GM18519 (cell line): ENCODE results near the gene ARHGDIA.

ENCODE experiments used
- ATAC-seq: cut with Tn5 transposase; IDR thresholded peaks from one replicate; pipeline ENCODE4 v1.9.1; 2021; ENCODE audit warnings: mild to moderate bottlenecking, moderate library complexity; ENCODE audit not compliant: unreplicated experiment, low FRiP score

The ARHGDIA gene

DNA sequence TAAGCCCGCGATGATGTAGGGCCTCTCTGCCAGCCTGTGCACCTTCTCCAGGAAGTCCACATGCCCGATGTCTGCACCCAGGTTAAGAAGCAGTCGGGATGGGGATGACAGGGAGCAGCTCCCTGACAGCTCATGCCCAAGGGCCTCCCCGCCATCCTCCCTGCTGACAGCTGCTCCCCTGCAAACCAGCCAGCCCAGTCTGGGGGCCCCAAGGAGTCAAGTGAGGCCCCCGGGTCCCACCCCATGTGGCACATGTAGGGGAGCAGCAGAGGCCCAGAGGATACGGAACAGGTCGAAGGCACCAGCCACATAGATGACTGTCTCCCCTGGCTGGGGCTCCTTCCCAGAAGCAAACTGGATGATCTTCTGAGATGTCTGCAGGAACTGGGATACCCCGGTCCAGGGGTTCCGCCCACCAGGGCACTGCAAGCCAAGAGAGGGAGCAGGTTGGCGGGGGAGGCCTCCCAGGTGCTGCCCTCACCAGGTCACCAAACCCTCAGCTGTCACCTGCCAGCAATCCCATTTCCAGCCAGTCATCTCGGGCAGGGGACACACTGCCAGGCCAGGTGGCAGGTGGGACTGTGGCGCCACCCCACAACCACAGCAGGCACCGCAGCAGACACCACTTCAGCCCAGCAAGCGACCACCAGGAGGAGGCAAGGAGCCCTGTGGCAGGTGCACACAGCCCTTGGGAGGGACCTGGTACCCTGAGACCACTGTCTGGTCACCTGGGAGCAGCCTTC lies 35.5 kb upstream of the ARHGDIA start:
- no peak for ATAC-seq

DNA sequence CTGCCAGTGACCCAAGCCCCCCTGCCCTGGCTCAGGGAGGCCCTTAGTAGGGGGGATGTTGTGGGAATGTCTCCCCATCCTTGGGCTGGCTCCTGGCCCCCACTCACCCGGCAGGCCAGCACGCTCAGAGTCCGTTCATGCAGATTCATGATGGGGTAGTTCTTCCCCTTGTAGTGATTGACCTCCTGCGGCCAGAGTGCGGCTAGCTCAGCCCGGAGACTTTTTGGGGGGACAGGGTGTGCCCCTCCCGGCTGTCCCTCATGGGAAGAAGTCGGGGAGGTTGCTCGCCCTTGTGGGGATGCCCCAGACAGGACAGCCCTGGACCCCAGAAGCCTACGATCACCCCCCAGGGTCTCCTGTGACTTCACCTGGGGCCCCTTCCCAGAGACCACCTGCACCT lies 34.9 kb upstream of the ARHGDIA start:
- no peak for ATAC-seq

DNA sequence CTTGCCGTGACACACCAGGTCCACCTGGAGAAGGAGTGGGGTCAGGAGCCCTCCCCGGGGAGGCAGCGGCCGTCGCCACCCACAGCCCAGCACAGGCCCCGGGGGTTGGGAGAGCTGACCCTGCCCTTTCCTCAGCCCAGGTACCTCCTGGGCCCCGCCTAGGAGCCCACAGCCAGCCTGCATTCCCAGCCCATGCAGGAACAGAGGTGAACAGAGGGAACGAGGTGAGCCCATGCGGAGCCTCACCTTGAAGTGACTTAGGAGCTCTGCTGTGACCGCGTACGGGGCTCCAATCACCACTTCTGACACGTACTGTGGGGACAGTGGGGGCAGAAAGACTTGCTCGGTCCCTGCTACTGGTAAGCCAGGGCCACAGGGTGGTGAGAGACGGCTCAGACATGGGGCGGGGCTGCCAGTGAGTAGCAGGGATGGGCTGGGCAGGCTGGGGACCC lies 34.3 kb upstream of the ARHGDIA start:
- no peak for ATAC-seq

DNA sequence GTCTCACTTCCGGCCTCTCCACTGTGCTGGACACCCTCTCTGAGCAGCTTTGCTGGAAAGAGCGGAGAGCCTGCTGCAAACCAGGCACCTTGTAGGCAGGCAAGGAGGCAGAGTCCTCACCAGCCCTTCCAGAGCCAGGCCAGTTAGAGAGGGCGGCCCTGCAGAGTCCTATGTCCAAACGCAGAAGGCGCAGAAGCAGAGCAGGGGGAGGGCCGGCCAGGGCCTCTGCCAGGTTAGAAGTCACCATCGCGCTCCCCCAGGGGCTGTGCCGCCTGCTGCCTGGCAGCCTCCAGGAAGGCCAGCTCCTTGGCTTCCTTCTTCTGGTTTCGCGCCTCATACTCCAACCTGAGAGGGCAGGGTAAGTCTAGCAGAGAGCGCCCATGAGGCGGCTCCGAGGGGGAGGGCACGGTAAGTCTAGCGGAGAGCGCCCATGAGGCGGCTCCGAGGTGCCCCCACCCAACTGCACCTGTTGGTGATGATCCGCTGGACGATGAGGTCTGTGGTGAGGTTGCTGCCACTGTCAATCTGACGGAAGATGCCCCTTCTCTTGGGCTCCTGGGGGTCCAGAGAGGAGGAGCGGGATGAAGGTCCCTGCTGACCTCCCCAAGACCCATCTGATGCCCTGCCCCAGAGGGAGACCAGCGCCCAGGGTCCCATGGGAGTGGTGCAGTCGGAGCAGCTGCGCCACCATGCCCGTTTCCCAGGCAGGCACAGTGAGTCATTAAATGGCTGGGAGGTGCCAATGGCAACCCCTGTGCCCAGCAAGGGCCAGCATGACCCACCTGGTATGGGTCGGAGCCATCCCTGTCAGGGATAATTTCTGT lies 33.7 kb upstream of the ARHGDIA start:
- no peak for ATAC-seq

DNA sequence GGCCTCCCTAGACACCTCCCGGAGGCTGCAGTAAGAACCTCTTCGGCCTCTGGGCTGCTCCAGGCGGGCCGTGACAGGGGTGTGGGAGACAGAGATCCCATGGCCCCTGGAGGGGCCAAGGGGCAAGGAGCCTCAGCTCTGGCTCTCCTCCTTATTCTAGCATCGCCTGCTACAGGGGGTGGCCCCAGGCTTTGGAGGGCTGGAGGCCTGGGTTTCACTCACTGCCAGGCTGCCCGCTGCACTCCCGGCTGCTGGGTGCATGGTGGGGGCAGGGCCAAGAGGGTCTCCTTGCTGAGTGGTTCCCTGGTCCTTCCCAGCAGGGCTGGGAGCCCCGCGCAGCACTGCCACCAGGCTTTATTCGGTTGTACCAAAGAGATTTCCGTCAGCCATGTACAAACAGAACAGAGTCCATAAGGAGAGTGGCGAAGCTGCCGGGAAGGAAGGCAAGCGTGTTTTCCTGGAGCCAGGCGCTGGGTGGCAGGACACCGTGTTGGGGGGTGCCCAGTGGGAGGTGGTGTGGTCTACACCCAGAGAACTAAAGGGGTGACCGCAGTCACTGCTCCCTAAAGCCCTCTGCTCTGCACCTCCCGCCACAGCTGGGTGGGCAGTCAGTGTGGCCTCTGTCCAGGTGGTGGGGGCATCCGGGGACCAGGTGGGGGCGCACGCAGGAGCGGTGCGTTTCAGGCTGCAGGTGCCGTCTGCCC lies 32.9 kb upstream of the ARHGDIA start:
- ATAC-seq, result no peak

DNA sequence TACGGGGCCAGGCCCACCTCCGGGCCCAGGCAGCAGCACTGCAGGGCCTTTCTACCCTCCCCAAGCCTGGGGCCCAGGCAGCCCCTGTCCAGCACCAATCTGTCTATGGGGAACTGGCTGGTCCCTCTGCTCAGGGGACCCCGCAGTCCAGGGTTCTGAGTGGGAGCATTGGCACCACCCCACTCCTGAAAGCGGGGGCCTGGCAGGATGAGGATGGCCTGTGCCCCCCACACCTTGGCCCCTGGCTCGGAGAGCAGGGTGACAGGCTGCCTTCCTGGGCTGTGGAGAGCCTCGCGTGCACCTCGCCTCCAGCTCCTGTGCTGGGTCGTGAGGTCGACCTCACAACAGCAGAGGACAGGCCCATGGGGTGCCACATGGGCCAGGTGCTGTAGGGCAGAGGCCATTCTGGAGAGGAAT lies 32.3 kb upstream of the ARHGDIA start:
- ATAC-seq, result no peak

- ATAC-seq, result no peak
Measured at GRCh38 chr17:81902653-81903414, 31.7 kb upstream of the ARHGDIA start.

GRCh38 chr17:81902023-81902652 lies 31.0 kb upstream of the ARHGDIA start, which contains the start of gene NPB:
TSS of gene NPB (plus strand) at chr17:81902238. CDS start at chr17:81902278, 40 bp downstream.
- ATAC-seq, result no peak

DNA sequence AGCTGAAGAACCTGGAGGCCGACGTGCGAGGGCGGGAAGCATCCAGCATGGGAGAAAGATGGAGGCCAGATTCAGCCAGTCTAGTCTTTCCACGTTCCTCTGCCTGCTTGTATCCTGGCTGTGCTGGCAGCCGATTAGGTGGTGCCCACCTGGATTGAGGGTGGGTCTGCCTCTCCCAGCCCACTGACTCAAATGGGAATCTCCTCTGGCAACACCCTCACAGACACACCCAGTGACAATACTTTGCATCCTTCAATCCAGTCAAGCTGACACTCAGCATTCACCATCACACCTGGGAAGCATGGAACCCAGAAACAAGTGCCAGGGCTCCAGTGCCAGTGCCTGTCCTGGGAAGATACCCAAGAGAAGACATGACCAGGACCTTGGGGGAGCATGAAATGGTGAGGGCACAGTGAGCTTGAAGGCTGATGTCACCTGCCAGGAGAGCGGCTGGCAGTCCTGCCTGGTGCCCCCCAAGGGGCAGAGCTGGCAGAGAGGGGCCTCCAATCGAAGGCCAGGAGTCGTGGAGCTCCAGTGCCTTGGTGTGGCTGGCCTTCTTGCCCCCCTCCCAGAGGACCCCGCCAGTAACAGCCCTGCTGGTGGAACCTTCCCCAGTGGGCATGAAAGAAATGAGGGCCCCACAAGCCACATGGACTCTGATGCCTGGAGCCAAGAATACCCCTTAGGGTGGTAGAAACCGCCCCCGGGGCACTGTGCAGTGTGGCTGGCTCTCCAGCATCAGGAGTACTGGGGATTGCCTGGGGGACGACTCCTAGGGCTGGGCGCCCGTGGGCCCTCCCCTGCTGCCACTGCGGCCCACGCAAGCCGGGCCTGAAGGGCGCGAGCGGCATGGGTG lies 30.3 kb upstream of the ARHGDIA start:
- no peak for ATAC-seq

DNA sequence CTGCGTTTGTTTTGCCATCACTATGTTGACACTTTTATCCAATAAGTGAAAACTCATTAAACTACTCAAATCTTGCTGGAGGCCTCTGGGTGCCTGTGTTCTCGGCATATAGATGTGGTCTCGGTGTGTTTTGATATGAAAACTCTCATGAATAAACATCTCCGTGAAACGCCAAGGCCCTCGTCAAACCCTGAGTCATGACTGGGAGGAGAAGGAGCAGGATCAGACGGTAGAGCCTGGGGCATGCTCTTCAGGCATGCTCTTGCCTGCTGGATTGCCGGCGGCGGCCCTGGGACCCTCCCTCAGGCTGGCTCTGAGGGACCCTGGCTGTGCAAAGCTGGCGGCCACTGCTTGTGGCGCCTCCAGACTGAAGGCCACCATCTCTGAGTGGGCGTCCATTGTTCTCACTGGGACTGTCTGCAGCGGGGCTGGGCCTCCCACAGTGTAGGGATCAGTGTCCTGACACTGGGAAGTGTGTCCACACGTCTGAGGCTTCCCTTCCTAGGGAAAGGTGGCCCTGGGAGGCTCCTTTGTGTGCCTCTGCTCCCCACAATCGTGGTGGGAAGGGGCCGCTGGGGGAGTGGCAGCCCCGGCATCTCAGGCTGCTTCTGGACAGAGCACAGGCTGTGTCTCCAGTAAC lies 29.2 kb upstream of the ARHGDIA start:
- ATAC-seq, result no peak

- ATAC-seq, result no peak
Measured at GRCh38 chr17:81899514-81900166, 28.5 kb upstream of the ARHGDIA start.

DNA sequence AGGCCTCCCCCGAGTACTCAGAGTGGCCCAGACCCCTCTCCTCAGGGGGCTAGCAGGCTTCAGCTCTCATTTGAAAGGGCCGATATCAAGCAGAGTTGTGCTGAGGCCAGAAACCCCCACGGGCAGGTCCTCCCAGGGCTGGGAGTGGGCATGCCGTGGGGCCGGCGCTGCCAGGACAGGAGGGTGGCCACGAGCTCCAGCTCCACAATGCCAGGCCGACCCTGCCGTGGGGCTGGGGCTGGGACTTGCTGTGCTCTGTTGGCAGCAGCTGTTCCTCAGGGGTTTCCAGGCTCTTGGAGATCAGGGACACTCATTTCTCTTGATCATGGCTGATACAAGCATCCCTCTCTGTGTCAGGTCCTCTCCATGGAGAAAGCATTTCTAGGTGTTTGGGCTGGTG lies 27.7 kb upstream of the ARHGDIA start:
- no peak for ATAC-seq

- no peak for ATAC-seq
Measured at GRCh38 chr17:81898029-81898866, 27.1 kb upstream of the ARHGDIA start.

- ATAC-seq, result no peak
Measured at GRCh38 chr17:81895400-81895799, 24.3 kb upstream of the ARHGDIA start.

DNA sequence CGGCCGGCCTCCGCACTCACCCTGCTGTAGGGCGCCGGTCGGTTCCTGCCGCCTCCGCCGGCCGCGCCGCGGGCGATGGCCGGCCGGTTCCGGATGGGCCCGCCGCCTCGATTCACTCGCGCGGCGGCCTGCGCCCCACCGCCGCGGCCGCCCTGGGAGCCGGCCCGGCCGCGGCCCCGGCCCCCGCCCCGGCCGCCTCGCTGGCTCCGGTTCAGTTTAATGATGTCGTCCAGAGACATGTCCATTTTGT lies 20.1 kb upstream of the ARHGDIA start:
- ATAC-seq, result no peak

DNA sequence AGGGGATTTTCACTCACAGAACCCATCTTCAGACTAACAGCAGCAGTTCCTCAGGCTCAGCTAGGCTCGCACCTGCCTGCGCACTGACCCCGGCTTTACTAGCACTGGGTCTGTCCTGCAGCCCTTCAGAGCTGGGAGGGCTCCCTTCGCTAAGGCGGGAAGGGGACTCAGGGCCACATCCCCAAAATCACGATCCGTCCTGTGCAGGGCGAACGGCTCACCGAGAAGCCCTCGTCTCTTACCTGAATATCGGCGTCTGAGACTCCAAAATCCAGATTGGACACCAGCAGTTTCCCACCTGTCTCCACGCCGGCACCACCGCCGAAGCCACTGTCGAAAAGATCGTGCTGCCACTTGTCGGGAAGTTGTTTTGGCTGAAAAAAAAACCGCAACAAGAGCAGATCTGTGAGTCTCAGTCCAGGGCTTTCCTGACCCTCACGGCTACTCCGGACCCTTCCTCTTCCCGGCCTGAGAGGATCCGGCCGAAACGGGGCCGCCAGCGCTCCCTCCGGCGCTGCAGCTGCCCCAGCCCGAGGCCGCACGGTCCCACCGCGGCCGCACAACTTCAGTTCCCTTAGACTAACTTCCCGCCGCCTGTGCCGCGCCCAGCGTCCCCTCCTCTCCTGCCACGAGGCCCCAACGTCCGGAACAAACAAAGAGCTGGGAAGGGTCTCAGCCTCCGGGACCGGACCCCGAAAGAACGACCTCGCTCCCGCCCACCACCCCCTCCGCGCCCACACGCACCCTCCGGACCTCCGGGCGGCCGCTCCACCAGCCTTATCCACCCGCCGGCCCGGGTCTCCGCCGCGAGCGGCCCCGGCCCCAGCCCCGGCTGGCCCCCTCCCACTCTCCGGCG lies 19.5 kb upstream of the ARHGDIA start:
- no peak for ATAC-seq

GRCh38 chr17:81889602-81890001 lies 18.5 kb upstream of the ARHGDIA start:
- ATAC-seq, result no peak
